Measurements from ENCODE around the gene PARD3. TPM values are rescaled to one million over a fixed set of nuclear protein-coding genes. Genes with fewer than 3 reads are reported as not detected.

Gene PARD3
- total RNA-seq, 4 donors from 2014 or later, result 39.2 to 124 (median 48.0) TPM

DNA sequence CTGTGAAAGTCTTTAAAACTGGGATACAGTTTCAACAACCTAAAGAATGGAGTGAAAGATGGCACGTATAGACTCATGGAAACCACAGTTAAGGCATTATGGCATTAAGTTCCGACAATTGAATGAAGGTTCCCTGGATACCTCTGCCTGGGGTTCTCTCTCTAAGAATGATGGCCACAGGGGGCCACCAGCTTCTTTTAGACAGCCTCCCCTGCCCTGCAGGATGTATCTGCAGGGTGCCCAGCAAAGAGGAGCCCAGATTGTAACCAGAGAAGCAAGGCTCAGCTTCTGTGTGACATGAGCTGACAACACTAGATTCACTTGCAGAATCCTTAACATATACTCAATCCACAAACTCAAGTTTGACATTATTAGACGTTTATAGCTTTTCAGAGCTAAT is 645.4 kb downstream of the PARD3 start:
- Histone ChIP-seq H3K36me3 (no peaks in the 10 kb centered on the region), H3K27ac (no peak overlapping the region), H3K9me3 (no peaks in the 10 kb centered on the region), H3K27me3 (no peaks in the 10 kb centered on the region), H3K4me1 (no peaks in the 10 kb centered on the region), H3K4me3 (no peak overlapping the region)
- no peak for DNase-seq
- TF ChIP-seq, protein P1, sequence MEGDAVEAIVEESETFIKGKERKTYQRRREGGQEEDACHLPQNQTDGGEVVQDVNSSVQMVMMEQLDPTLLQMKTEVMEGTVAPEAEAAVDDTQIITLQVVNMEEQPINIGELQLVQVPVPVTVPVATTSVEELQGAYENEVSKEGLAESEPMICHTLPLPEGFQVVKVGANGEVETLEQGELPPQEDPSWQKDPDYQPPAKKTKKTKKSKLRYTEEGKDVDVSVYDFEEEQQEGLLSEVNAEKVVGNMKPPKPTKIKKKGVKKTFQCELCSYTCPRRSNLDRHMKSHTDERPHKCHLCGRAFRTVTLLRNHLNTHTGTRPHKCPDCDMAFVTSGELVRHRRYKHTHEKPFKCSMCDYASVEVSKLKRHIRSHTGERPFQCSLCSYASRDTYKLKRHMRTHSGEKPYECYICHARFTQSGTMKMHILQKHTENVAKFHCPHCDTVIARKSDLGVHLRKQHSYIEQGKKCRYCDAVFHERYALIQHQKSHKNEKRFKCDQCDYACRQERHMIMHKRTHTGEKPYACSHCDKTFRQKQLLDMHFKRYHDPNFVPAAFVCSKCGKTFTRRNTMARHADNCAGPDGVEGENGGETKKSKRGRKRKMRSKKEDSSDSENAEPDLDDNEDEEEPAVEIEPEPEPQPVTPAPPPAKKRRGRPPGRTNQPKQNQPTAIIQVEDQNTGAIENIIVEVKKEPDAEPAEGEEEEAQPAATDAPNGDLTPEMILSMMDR (IDR thresholded peaks at IDR 0.05), result no peak
- TF ChIP-seq POLR2A (IDR thresholded peaks at IDR 0.05), result no peak

DNA sequence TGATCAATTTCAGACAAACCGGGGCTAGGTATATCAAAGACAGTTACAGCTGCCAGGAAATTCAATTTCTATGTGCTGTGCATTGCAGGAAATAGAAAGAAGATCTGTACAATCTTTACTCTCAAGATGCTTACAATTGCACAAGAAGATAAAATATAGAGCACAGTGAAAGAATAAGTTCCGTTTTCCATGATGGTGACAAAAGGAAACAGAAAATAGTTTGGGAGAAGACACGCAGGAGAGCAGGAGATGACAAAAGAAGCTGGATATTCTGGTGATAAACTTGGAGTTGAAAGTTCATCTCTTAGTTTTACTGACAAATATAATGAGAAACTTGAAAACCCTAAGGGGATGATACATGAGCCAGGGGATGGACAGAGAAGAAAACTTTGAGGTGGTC is 646.0 kb downstream of the PARD3 start:
- no peak overlapping the region for H3K27ac ChIP-seq
- TF ChIP-seq, protein P1 (IDR thresholded peaks at IDR 0.05), result no peak
- TF ChIP-seq POLR2A (IDR thresholded peaks at IDR 0.05), result no peak
- no peaks in the 10 kb centered on the region for H3K27me3 ChIP-seq
- H3K4me3 ChIP-seq, result no peak overlapping the region
- H3K4me1 ChIP-seq, result no peaks in the 10 kb centered on the region
- no peaks in the 10 kb centered on the region for H3K9me3 ChIP-seq
- H3K36me3 ChIP-seq, result no peaks in the 10 kb centered on the region
- DNase-seq, result no peak

DNA sequence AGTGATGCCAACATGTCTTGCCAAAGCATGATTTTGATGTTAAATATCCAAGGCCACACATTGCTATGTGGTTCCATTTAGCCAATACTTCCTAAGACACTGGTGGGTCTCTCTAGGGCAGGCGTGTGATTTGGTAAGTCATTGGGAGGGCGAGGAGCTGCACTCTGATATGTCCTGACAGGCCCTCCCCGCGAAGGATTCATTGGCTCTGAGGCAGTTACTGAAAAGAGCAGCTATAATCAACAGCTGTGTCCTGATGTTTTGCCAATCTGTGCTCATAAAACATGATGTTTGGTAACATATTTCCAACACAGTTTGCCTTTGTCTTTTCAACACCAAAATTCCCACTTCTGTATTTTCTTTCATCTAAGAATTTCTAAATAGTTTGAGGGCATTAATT is 646.7 kb downstream of the PARD3 start:
- Histone ChIP-seq H3K36me3 (no peaks in the 10 kb centered on the region), H3K27ac (no peak overlapping the region), H3K4me3 (no peak overlapping the region), H3K27me3 (no peaks in the 10 kb centered on the region), H3K4me1 (no peaks in the 10 kb centered on the region), H3K9me3 (no peaks in the 10 kb centered on the region)
- TF ChIP-seq, protein P1 (IDR thresholded peaks at IDR 0.05), result no peak
- no peak for TF ChIP-seq POLR2A (IDR thresholded peaks at IDR 0.05)
- no peak for DNase-seq

DNA sequence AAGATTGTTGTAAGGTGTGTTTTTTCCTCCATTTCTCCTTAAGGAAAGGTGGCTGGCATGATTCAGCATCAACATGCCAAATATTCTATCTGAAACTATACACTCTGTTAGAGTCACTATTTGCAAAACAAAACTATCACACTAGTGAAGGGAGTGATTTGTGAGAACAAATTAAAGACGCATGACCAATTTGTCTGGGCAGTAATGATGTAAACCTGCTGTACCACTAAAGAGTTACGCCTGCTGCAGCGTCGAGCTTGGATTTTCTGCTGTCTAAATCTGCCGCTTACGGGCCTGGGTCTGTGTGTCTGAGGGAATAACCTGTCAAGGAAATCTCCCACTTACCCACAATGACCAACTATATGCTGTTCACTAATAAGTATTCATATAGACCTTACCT is 648.3 kb downstream of the PARD3 start:
- no peak overlapping the region for H3K4me3 ChIP-seq
- no peaks in the 10 kb centered on the region for H3K9me3 ChIP-seq

DNA sequence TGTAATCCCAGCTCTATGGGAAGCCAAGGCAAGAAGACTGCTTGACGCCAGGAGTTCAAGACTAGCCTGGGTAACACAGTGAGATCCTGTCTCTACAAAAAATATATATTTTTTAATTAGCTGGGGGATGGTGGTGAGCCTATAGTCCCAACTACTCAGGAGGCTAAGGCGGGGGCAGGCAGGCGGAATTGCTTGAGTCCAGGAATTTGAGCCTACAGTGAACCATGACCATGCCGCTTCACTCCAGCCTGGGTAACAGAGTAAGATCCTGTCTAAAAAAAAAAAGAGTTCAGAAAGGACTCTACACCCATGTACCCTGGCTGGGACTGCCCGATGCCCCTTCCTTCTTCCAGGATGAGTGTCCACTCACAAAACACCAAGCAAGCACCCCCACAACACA is 648.7 kb downstream of the PARD3 start:
- TF ChIP-seq POLR2A (IDR thresholded peaks at IDR 0.05), result no peak
- TF ChIP-seq, protein P1 (IDR thresholded peaks at IDR 0.05), result no peak
- no peaks in the 10 kb centered on the region for H3K36me3 ChIP-seq

More for the DNA sequence above, 648.3 kb downstream of the PARD3 start:
- DNase-seq, result no peak
- no peaks in the 10 kb centered on the region for H3K4me1 ChIP-seq
- H3K27ac ChIP-seq, result no peak overlapping the region
- TF ChIP-seq POLR2A (IDR thresholded peaks at IDR 0.05), result no peak
- TF ChIP-seq, protein P1 (IDR thresholded peaks at IDR 0.05), result no peak
- H3K27me3 ChIP-seq, result no peaks in the 10 kb centered on the region
- H3K36me3 ChIP-seq, result no peaks in the 10 kb centered on the region

DNA sequence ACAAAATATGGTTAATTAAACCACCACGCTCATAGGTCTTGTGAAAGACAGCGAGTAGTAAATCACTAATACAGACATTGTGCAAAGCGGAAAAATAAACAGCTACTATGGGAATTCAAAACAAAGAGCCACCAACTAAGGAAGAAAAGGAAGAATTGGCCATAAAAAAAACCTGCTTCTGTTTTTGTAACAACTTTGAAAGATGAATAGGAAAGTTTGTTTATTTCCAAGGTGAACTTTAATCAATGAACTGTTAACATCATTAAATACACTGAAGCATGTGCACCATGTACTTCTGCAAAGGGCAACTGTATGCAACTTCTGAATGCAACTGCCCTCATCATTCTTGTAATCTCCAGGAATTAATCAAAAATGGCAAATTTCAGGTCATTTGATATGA is 651.1 kb downstream of the PARD3 start:
- H3K27me3 ChIP-seq, result no peaks in the 10 kb centered on the region
- no peak overlapping the region for H3K4me3 ChIP-seq
- no peak for TF ChIP-seq POLR2A (IDR thresholded peaks at IDR 0.05)
- TF ChIP-seq, protein P1 (IDR thresholded peaks at IDR 0.05), result no peak
- DNase-seq, result no peak
- no peak overlapping the region for H3K27ac ChIP-seq
- H3K4me1 ChIP-seq, result no peaks in the 10 kb centered on the region
- H3K36me3 ChIP-seq, result no peaks in the 10 kb centered on the region
- no peaks in the 10 kb centered on the region for H3K9me3 ChIP-seq

More for the DNA sequence above, 648.7 kb downstream of the PARD3 start:
- no peak for DNase-seq
- Histone ChIP-seq H3K9me3 (no peaks in the 10 kb centered on the region), H3K27me3 (no peaks in the 10 kb centered on the region), H3K27ac (no peak overlapping the region), H3K4me3 (no peak overlapping the region), H3K4me1 (no peaks in the 10 kb centered on the region)

All from Peyer's patch (tissue), 4 donors.